ENCODE measurements around the gene GID8. TPM values are rescaled to one million over a fixed set of nuclear protein-coding genes. Genes with fewer than 3 reads are reported as not detected.

The GID8 gene
- total and polyA plus RNA-seq, 9 of the 15 experiments (the other 6 are each of a cell fraction or from before 2014, with no cell fraction given) = 7.5 to 31.6 (median 22.2) TPM

DNA sequence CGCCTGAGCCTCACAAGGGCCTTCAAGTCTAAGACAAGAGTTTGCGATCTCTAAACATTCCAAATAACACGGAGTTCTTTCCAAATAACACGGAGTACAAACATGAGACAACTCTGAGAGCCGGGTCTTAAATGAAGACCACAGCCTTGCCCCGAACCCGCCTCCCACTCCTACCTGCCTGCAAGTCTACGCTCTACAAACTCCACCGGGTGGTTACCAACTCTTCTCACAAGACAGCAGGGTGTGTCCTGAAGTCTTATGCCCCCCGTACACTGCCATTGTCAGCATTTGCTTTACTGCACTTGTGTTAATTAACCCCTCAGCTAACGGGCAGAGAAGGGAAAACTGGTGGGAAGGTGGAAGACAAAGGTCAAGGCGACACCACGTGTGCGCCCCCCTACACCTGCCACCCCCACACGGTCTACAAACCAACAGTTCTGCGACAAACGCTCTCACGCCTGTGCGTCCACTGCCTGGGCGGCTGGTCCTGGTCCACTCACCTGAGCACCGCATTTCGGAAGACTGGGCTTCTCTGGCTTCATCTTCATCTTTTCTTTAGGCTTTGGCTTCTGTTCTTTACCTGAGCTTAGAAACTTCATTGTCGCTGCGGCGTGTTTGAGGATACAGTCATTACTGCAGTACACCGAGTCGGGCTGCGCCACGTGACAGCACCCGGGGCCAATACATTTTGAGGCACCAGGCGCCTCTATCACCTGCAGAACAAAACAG, 31.1 kb upstream of the GID8 start:
- no peak for FAIRE-seq
- Histone ChIP-seq H3K27me3 (ENCODE audit: control insufficient read depth in 2 of 2, insufficient read depth in 2 of 2, low read length in 2 of 2) (no peaks in the 10 kb centered on the region), H3K36me3 (ENCODE audit: control insufficient read depth, insufficient read depth, low read length) (peaks cover 99% of the 10 kb centered on the region), H3K9ac (ENCODE audit: insufficient read depth in 1 of 2, low read depth in 2 of 2, low read length in 2 of 2) (no peak overlapping the region), H4K20me1 (replicated peaks; ENCODE audit: control insufficient read depth, insufficient read depth, low read length) (peaks cover 14% of the 10 kb centered on the region; the same call in 1 of the 2 replicates), H3K27ac (ENCODE audit: extremely low read depth, low read depth, low read length) (no peak overlapping the region), H3K4me1 (replicated peaks in 1 of 2; ENCODE audit: control insufficient read depth in 2 of 2, insufficient read depth in 2 of 2, low read length in 2 of 2) (peaks cover 0 to 3% of the 10 kb centered on the region in 2 experiments; a peak in 1 of 5 replicates), H3K9me3 (replicated peaks; ENCODE audit: control insufficient read depth, insufficient read depth, low read depth, low read length) (no peaks in the 10 kb centered on the region), H2AFZ (ENCODE audit: low read depth, low read length) (no peak overlapping the region), H3K4me3 (no peak overlapping the region), H3K79me2 (ENCODE audit: control insufficient read depth, insufficient read depth, low read length) (peaks cover 34% of the 10 kb centered on the region), H3K9me1 (ENCODE audit: control insufficient read depth, insufficient read depth, low read length) (peaks cover 5% of the 10 kb centered on the region), H3K4me2 (ENCODE audit: insufficient read depth, low read length) (no peak overlapping the region)
- in situ Hi-C loops (cut with MboI) = no loop called here
- POLR2A ChIA-PET = interaction anchor here (0.6 to 1.7 kb wide), 2 partner anchors 12 to 31 kb away, joined by 3 to 6 read pairs; no protein-coding TSS in a partner anchor
- 91% methylated on average over 30 of the region's 31 CpGs for WGBS (ENCODE audit: insufficient coverage, low coverage, missing lambda C conversion rate)
- no peak for DNase-seq (ENCODE audit: extremely low read depth in 1 of 4, low spot score in 3 of 4)
- ATAC-seq = no peak
- intact Hi-C loops (cut with micrococcal nuclease) = no loop called here
- no TSS peak for BruUV-seq (replicated peaks)
- TF ChIP-seq POLR2G (IDR thresholded peaks at IDR 0.05; ENCODE audit: low read depth, low read length) (0 out of 2 replicates have a peak, but pooled peaks have one; percentile 7), BRD9 (IDR thresholded peaks at IDR 0.05; ENCODE audit: low read depth, partially characterized antibody) (no peak)
- TF ChIP-seq, protein P1, sequence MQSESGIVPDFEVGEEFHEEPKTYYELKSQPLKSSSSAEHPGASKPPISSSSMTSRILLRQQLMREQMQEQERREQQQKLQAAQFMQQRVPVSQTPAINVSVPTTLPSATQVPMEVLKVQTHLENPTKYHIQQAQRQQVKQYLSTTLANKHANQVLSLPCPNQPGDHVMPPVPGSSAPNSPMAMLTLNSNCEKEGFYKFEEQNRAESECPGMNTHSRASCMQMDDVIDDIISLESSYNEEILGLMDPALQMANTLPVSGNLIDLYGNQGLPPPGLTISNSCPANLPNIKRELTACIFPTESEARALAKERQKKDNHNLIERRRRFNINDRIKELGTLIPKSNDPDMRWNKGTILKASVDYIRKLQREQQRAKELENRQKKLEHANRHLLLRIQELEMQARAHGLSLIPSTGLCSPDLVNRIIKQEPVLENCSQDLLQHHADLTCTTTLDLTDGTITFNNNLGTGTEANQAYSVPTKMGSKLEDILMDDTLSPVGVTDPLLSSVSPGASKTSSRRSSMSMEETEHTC (IDR thresholded peaks at IDR 0.05) = no peak
- CTCF ChIA-PET (ENCODE audit: low intra/inter-chr PET ratio) = no interaction called here
